K562 (cell line): ENCODE data around the gene MYCBP2.

Experiments
- FOXJ2 ChIP-seq: fragments of 200-800 bp; sonication (Bioruptor generic); IDR thresholded peaks from 2 replicates; pipeline ENCODE4 v1.6.1; 2016; ENCODE audit warnings: missing genetic modification characterization, missing compliant biosample characterization
- HLTF ChIP-seq: fragments of 450-650 bp; IDR thresholded peaks from 2 replicates; pipeline ENCODE4 v1.6.1; 2016
- SRSF7 ChIP-seq: fragments of 200-400 bp; formaldehyde crosslinking; optimal IDR thresholded peaks from 2 replicates; pipeline ENCODE3; 2017; ENCODE audit warnings: mild to moderate bottlenecking, low read depth, low read length
- TSHZ1 ChIP-seq: fragments of 250-450 bp; sonication (Bioruptor Pico); IDR thresholded peaks from 2 replicates; pipeline ENCODE4 v1.4.0; 2020; ENCODE audit warnings: mild to moderate bottlenecking, moderate library complexity
- ZBTB7A ChIP-seq: IDR thresholded peaks from 2 replicates; pipeline ENCODE4 v1.6.1; 2011; ENCODE audit warnings: low read depth, mild to moderate bottlenecking, low read length, moderate library complexity, borderline replicate concordance; ENCODE audit not compliant: control insufficient read depth

DNA sequence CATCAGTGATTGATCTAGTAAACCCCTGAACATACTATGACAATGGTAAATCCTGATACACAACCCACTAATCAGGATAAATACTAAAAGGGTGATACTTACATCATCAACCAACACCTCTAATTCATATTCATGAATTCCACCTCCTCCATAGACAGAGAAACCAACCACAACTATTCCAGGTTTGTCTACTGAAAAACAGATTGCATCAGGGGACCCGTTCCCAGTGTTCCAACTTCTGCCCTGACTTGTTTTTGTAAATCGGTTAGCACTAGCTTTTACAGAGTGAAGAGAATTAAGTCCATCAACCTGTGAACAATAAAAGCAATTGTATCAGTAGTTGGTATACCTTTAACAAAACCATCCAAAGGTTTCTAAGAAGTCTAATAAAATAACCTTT lies 149.2 kb downstream of the MYCBP2 start:
- no peak for TF ChIP-seq SRSF7
- TF ChIP-seq HLTF, result no peak
- TF ChIP-seq FOXJ2 (tag), result no peak
- no peak for TF ChIP-seq TSHZ1 (CRISPR knock-in tag)
- TF ChIP-seq ZBTB7A, result no peak
